Retina (tissue), 1 donor: ENCODE results near the gene IL4.
"Not testable (repeated sequence)": the region's sequence is repeated elsewhere in the genome, so short reads cannot be mapped to it uniquely, and the experiment has no call there.

ENCODE experiments used
- DNase-seq: peaks from one replicate; pipeline ENCODE4 v3.0.0-alpha.2; 2016

Gene IL4

DNA sequence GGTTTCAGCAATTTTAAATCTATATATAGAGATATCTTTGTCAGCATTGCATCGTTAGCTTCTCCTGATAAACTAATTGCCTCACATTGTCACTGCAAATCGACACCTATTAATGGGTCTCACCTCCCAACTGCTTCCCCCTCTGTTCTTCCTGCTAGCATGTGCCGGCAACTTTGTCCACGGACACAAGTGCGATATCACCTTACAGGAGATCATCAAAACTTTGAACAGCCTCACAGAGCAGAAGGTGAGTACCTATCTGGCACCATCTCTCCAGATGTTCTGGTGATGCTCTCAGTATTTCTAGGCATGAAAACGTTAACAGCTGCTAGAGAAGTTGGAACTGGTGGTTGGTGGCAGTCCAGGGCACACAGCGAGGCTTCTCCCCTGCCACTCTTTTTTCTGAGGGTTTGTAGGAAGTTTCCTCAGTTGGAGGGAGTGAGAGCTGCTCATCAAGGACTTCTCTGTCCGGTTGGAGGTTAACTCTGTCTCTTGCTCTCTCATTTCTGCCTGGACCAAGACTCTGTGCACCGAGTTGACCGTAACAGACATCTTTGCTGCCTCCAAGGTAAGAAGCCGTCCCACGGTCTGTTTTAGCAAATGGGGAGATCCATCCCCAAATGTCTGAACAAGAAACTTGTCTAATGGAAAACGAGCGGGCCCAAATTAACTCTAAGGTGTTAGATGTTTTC lies at the start of gene IL4:
Gene IL4, plus strand, starts transcription at position 51 of the 692 bp plus-strand sequence. Its CDS starts 62 bp downstream, at position 113.
- DNase-seq: no peak

DNA sequence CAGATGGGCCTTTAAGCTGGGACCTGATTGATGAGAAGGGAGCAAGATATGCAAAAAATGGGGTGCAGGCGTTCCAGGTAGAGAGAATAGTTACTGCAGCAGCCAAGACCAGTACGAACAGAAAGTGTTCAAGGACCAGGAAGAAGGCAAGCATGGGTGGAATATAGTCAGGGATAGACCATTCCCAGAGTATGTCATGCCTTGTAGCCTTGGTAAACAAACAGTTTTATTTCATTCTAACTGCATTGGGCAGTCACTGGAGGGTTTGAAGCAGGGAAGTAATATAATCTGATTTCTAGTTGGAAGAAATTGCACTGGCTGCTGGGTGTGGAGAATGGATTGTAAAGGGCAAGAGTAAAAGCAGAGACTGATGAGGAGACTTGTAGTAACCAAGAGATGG lies 46.3 kb upstream of the IL4 start:
- no peak for DNase-seq

DNA sequence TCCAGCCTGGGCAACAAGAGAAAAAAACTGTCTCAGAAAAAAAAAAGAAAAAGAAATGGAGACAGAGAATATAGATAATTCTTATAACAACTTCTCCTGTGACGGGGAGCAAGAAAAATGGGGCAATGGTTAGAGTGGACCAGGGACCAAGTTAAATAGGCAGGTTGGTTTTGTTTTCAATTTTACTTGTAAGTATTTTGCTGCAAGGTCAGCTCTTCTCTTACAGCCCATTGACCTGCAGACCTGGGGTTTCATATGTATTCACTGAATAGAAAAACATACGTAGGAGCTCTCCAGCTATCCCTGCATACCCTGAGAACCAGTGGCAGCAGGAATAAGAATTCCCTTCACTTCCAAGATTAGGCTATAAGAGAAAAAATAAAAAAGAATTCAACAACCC lies 45.0 kb upstream of the IL4 start:
- no peak for DNase-seq

DNA sequence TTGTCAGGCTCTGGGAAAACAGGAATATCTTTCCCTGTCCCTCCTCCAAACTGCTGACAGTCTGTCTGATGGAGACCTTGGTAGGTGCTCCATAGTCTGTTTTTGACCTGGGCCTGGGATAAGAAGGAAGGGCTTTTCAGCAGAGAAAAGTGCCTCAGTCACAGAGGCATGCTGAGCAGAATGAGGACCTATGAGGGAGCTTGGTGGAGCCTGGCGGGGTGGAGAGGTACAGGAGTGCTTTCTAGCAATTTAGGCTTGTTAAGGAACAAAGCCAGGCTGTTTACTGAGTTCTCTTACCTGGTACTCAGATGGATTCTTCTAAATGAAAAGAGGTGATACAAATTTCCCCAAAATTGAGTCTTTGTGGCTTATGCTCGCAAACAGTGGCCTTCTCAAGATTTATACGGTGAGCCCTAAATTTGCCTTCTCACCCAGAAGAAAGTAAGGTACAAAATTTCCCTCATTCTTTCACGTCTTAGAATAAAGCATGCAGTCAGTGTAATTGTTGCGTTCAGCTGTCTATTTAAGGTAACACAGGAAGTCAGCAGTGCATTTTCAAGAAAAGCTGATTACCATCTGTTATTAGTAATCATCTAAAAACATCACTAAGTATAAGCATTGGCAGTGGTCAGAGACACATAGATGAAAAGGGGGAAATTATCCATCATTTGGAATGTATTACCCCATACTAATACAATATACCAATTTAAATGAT lies 44.4 kb upstream of the IL4 start:
- DNase-seq: no peak

DNA sequence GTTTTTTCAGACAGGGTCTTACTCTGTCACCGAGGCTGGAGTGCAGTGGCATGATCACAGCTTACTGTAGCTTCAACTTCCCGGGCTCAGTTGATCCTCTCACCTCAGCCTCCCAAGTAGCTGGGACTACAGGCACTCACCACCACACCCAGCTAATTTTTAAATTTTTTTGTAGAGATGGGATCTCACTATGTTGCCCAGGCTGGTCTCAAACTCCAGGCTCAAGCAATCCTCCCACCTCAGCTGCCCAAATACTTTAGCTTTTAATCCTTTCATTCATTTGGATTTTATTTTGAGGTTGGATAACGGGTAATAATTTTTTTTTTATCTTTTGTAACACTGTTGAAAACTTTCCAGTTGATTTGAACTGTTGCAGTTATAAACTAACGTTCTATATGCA lies 40.2 kb upstream of the IL4 start:
- not testable (repeated sequence) for DNase-seq

DNA sequence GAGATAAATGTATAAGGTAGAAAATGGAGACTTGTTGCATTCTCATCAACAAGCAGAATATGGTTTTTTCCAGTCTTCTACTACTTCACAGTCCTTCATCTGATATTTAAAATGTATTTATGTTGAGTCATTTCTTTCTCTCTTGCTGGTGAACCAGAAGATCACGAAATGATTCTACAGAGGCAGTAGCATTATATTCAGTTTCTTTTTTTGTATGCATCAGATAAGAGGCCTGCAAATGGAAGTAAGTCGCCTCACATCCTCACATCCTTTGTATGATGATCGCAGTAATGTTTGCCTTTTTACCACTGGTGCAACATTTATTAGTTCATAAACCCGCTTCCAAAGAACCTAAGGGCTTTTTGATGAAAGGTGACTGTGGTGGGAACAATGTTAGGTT lies 37.9 kb upstream of the IL4 start:
- DNase-seq: no peak

DNA sequence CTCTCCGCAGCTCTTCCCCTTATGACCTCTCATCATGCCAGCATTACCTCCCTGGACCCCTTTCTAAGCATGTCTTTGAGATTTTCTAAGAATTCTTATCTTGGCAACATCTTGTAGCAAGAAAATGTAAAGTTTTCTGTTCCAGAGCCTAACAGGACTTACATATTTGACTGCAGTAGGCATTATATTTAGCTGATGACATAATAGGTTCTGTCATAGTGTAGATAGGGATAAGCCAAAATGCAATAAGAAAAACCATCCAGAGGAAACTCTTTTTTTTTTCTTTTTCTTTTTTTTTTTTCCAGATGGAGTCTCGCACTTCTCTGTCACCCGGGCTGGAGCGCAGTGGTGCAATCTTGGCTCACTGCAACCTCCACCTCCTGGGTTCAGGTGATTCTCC lies 36.5 kb upstream of the IL4 start:
- DNase-seq: no peak

DNA sequence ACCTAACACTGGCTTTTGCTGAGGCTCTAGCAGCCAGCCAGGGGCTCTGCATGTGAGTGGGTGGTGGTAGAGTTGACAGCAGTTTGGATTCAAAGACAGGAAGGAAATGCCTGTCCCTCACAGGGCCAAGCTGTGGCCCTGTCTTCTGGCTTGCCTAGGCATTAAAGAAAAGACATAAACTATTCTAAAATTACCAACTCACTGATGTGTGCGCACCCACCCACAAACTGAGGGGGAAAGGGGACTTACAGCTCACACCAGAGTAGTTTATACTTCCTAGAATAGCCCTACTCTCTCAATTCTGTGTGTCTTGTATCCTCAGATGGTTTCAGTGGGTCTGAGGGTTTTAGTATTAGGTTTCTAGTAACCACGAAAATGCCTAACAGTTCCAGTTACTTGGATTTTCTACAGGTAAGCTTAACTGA lies 34.1 kb upstream of the IL4 start:
- DNase-seq: no peak

DNA sequence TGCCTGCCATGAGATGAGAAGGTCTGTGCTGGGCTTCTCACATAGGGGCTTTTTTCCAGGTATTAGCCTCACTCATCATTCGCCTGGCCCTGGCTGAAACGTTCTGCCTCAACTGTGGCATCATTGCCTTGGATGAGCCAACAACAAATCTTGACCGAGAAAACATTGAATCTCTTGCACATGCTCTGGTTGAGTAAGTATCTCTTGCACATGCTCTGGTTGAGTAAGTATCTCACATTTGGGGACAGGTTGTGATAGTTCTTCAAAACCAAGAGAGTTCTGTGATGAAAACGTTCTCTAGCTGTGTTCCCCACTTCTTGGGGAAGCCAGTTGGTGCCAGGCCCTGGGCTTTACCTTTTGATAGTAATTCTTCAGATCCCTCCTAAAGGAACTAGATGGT lies 33.2 kb upstream of the IL4 start:
- DNase-seq: no peak

DNA sequence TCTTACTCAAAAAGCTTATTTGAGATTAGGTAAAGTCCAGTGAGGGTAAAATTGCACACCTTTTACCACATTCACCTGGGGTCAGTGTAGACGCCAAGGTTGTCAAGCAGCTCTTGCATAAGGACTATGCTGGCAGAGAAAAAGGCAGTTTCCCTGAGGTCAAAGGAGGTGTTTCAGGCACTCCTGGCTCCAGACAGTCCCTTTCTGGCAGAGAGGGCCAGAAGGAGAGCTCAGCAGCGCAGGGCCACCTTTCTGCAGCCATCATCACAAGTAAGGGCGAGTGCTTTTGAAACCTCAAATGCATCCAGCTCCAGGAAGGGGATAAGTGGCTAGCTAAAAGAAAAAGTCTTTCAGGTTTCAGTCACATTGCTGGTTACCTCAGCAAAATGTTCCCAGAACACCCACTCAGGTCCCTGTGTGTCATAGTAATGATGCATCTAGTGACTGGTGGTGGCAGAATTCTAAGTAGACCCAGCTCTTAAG lies 32.5 kb upstream of the IL4 start:
- no peak for DNase-seq

DNA sequence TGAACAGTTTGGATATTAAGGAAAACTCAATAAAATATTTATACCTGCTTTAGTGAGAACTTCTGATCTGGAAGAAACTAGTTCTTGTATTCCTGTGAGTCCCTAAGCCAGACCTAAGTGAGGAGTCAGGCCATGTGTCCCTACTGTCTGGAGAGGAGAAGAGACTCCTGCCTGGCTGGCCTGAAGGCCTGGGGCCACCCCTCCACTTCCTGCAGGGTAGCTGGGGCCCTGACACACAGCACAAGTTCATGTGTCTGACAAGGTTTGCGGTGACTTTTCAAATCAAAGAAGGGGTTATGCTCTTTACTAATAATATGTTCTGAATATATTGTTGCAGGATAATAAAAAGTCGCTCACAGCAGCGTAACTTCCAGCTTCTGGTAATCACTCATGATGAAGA lies 31.9 kb upstream of the IL4 start:
- no peak for DNase-seq

DNA sequence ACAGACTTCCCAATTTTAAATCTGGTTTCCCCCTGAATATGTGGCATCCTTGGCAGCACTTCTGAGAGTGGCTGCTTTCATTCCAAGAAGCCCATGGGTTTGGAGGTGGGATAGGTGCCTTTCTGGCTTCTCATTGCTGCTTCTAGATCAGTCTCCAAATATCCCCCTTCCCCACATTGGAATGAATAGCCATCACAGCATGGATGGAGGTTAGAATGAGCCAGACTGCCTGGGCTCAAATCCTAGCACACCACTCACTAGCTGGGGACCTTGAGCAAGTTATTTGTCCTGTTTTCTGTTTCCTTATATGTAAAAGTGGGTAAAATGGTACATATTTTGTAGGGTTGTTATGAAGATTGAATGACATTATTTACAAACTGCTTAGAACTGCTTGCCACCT lies 29.6 kb upstream of the IL4 start:
- no peak for DNase-seq

DNA sequence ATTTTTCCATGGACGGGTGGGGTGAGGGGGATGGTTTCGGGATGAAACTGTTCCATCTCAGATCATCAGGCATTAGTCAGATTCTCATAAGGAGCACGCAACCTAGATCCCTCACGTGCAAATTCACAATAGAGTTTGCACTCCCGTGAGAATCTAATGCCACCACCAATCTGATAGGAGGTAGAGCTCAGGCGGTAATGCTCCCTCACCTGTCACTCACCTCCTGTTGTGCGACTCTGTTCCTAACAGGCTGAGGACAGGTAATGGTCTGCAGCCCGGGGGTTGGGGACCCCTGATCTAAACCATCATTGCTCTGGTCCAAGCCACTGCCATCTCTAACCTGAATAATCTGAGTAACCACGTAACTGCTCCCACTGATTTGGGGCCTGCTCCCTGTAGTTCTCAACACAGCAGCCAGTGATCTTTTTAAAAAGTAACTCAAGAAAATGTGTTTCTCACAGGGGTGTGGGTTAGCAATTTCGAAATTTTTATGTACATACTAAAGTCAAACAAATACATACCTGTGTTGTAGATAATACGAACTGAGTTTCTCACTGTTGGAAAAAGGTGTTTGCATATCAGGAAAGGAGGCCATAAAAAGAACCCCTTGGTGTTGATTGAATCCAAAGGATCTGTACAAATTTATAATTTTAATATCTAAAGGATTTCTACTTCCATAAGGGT lies 27.1 kb upstream of the IL4 start:
- no peak for DNase-seq

DNA sequence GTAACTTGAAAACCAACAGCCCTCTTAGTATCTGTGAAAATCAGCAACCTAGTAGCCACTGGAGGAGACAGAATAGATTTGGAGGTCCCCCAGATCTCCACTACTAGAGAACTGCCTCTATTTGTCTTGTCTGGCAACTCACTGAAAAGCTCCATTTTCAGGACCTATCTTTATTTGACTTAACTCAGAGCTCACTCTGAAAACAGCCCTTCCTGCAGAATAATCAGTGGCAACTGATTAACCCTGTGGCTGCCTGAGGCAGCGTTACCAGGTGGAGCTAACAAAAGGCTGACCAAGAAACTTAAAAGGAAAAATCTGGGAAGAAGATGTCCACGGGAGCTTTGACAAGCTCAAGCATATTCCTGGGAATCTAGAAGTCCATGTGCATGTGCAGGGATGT lies 26.3 kb upstream of the IL4 start:
- DNase-seq: no peak

DNA sequence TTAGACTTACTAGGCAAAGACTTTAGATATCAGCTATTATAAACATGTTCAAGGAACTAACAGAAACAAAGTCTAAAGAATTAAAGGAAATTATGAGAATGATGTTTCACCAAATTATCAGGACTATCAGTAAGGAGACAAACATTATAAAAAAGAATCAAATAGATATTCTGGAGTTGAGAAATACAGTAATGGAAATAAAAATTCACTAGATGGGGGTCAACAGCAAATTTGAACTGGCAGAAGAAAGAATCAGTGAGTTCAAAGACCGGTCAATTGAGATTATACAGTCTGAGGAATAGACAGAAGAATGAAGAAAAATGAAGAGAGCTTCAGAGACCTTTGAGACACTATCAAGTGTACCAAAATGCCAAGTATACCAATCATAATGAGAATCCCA lies 25.4 kb upstream of the IL4 start:
- DNase-seq: no peak

DNA sequence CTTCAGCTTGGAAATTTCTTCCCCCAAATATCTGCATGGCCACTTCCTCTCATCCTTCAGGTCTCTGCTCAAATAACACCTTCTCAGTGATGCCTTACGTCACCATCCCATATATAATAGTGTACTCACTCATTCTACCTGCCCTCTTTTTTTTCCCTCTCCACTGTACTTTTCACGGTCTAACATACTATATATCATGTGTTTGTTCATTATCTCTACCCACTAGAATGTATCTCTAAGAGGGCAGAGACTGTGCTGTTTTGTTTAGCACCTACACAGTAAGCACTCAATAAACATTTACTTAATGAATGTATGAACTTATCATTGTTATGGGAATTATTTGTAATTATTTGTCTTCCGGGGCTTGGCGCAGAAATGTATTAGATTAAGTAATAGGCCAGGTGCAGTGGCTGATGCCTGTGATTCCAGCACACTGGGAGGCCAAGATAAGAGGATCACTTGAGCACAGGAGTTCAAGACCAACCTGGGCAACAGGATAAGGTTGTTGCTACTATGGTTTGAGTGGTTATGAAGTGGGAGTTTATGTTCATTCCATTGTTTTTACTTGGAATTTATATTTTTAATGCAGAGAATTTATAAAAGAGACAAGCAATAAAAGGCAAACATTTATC lies 21.8 kb upstream of the IL4 start:
- DNase-seq: no peak

DNA sequence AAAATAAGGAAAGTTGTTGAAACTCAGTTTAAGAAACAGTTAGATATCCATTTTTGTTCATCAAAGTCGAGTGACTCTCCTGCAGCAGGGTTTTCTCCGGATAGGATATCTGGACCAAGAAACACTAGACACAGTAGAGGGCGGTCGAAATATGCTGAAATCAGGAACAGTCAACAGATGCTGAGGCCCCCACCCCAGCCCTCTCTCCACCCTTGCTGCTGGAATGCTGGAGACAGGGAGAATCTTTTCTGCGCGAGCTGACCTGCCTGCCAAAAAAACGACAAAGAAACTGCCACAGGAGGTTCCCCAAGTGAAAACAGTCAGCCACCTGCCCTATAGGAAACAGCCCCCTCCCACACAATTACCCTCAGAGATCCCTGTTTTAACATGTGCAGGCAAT lies 20.1 kb upstream of the IL4 start:
- no peak for DNase-seq

DNA sequence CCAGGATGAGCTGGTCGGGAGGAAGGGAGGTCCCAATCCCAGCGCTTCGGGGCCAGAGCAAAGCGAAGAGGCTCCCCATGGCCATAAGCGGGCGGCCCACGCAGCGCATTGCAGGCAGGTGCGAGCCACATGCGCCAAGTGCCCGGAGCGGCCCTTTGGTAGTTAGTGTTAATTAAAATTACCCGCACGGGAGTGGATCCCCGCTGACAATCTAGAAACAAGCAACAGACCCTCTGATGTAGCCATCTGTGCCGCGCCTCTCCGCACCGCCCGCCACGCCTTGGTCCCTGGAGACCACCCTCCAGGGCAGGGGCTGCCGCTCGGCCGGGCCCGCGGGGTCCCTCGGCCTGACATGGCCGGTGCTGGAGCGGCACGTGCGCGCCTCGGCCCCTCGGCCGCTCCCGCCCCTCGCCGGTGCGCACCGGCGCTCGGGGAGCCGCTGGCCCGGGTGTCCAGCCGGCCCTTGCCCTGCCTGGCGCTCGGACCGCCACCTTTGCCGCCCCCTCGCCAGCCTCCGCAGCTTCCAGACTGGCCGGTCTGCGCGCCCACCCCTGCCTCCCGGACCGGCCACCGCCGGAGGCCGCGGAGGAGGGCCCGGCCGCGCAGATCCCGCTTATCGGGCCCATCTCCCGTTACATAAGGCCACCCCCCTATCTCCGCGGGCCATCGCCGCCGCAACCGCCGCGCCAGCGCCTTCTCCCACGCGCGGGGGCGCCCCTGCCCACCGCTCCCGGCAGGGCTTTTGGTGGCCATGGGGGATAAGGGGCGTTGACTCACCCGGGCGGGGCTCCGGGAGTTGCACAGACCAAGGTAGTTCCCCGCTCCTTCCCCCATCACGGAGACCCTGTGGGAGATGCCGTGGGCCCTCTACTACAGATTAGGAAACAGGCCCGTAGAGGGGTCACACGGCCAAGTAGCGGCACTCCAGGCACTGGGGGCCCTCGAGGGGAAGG lies 17.7 kb upstream of the IL4 start:
- DNase-seq: peak; percentile 76

DNA sequence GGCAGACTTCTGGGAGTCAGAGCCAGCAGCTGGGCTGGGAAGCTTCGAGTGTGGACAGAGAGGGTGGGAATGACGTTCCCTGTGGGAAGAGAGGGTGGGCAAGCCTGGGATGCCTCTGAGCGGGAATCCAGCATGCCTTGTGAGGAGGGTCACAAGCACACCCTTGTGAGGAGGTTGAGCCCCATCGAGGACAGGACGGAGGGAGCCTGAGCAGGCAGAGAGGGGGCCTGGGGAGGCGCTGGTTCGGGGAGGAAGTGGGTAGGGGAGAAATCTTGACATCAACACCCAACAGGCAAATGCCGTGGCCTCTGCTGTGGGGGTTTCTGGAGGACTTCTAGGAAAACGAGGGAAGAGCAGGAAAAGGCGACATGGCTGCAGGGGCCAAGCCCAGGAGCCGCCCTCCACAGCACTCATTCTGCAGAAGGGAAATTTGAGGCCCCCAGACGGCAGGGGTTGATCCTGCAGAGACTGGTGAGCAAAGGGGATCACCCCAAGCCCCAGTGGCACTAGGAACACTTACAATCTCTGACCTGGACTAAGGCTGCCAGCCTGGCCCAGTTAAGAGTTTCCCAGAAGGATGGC lies 16.9 kb upstream of the IL4 start:
- DNase-seq: no peak

DNA sequence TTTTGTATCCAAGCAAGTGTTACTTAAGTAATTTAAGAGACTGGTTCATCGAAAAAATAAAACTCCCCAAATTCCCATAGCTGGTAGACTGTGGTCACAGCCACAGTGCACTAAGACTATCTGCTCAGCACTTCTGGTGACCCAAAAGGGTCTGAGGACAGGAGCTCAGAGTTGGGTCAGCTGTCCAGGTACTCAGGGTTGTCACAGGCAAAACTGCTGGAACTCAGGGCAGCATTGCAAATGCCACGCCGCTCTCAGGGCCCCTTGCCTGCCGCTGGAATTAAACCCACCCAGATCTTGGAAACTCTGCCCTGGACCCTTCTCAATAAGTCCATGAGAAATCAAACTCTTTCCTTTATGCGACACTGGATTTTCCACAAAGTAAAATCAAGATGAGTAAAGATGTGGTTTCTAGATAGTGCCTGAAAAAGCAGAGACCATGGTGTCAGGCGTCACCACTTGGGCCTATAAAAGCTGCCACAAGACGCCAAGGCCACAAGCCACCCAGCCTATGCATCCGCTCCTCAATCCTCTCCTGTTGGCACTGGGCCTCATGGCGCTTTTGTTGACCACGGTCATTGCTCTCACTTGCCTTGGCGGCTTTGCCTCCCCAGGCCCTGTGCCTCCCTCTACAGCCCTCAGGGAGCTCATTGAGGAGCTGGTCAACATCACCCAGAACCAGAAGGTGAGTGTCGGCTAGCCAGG lies 16.0 kb upstream of the IL4 start, which contains the start of gene IL13:
Gene IL13, plus strand, starts transcription at position 498 of the 705 bp plus-strand sequence. Its CDS starts 14 bp downstream, at position 512.
- no peak for DNase-seq
